Heart left ventricle (tissue), 13 donors: ENCODE data around the gene METTL4.

Experiments
- CTCF ChIP-seq, 12 donors: fragments of 200-600 bp; sonication (generic) in 4 of 12; IDR thresholded peaks; one replicate each; pipeline versions ENCODE4 v1.5.0 to v1.8.0; 2018 to 2022; ENCODE audit warnings: antibody characterized with exemption in 12 of 12, mild to moderate bottlenecking in 5 of 12
- POLR2A ChIP-seq, 2 donors: fragments of 450-650 bp; IDR thresholded peaks; one replicate each; pipeline ENCODE4 v1.6.1; 2017; ENCODE audit warnings: antibody characterized with exemption in 2 of 2, mild to moderate bottlenecking in 2 of 2, moderate library complexity in 2 of 2
- donor health status: ischemic (EF 13 %, LVEDD 7.1; RV severe dilation, severe dysfunction).
- donor health status: DM: no; HTN: yes; CAD: no.
- donor health status: DM: no; HTN: no; CAD: no.
- donor health status: ischemic (EF 25% LVEDD 6.9; RV normal size, moderate dysfunction).
- donor health status: ischemic (EF 25% LVEDD 5.7; RV mildly dilated, moderate dysfunction).
- donor health status: ischemic (EF 35%, LVEDD 5.7; RV mildly dilated, moderate dysfunction).
- donor health status: nonischemic (EF 11% LVEDD 7.7; RV severe dilation, severe dysfunction).
- donor health status: DM: yes; HTN: yes; CAD: no.
- donor health status: PGD.
- donor health status: ischemic (EF 29% LVEDD 5.4; RV normal size, mild dysfunction).
- donor health status: nonischemic (EF 23%, LVEDD 6.1; RV moderate dilation, normal function).

- TF ChIP-seq CTCF (IDR thresholded peaks at IDR 0.05): no peak
- TF ChIP-seq POLR2A (IDR thresholded peaks at IDR 0.05): no peak
Measured at GRCh38 chr18:2568605-2569004, 2.7 kb downstream of the METTL4 start.
